ENCODE measurements around the gene SGPL1.

- TF ChIP-seq RAD21 (conservative IDR thresholded peaks at IDR 0.05) (no peak), CTCF (IDR thresholded peaks at IDR 0.05; ENCODE audit: poor library complexity, severe bottlenecking) (no peak), EZH2 (IDR thresholded peaks at IDR 0.05; ENCODE audit: borderline replicate concordance, insufficient read depth, low read length, poor library complexity, severe bottlenecking) (no peak), EP300 (conservative IDR thresholded peaks at IDR 0.05; ENCODE audit: poor library complexity, severe bottlenecking) (no peak), POLR2AphosphoS5 (IDR thresholded peaks at IDR 0.05) (no peak), MXI1 (conservative IDR thresholded peaks at IDR 0.05; ENCODE audit: poor library complexity, severe bottlenecking) (no peak), TAF1 (IDR thresholded peaks at IDR 0.05; ENCODE audit: low read depth) (no peak)
- TF ChIP-seq, protein P1, sequence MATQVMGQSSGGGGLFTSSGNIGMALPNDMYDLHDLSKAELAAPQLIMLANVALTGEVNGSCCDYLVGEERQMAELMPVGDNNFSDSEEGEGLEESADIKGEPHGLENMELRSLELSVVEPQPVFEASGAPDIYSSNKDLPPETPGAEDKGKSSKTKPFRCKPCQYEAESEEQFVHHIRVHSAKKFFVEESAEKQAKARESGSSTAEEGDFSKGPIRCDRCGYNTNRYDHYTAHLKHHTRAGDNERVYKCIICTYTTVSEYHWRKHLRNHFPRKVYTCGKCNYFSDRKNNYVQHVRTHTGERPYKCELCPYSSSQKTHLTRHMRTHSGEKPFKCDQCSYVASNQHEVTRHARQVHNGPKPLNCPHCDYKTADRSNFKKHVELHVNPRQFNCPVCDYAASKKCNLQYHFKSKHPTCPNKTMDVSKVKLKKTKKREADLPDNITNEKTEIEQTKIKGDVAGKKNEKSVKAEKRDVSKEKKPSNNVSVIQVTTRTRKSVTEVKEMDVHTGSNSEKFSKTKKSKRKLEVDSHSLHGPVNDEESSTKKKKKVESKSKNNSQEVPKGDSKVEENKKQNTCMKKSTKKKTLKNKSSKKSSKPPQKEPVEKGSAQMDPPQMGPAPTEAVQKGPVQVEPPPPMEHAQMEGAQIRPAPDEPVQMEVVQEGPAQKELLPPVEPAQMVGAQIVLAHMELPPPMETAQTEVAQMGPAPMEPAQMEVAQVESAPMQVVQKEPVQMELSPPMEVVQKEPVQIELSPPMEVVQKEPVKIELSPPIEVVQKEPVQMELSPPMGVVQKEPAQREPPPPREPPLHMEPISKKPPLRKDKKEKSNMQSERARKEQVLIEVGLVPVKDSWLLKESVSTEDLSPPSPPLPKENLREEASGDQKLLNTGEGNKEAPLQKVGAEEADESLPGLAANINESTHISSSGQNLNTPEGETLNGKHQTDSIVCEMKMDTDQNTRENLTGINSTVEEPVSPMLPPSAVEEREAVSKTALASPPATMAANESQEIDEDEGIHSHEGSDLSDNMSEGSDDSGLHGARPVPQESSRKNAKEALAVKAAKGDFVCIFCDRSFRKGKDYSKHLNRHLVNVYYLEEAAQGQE (IDR thresholded peaks at IDR 0.05; ENCODE audit: borderline replicate concordance), result no peak
These were observed 76.9 kb downstream of the SGPL1 start for GRCh38 chr10:70892631-70893030.

Data from neural cell (in vitro differentiated cells).